DND-41 (cell line): Measurements from ENCODE around the gene RUNX3.

Experiments
- ATAC-seq: fragments of 200-7000 bp; cut with Tn5 transposase; 3 replicates; pipeline ENCODE4 v1.9.1; 2021; ENCODE audit warnings: low read depth; ENCODE audit not compliant: insufficient read depth
- DNase-seq: peaks from one replicate; pipeline ENCODE4 v3.0.0-alpha.2; 2020
- H2AFZ ChIP-seq: 2 replicates; pipeline ENCODE4 v1.6.0; 2012; ENCODE audit warnings: low read depth, low read length
- H3K27ac ChIP-seq: 2 replicates; pipeline ENCODE4 v1.5.1; 2012; ENCODE audit warnings: low read length, inconsistent platforms
- H3K27me3 ChIP-seq: fragments of 200-600 bp; sonication (generic); 2 replicates; pipeline ENCODE4 v1.6.0; 2012; ENCODE audit warnings: low read length, mild to moderate bottlenecking, inconsistent platforms; ENCODE audit not compliant: insufficient read depth, poor library complexity
- H3K36me3 ChIP-seq: 2 replicates; pipeline ENCODE4 v1.5.1; 2012; ENCODE audit warnings: low read length, inconsistent platforms; ENCODE audit not compliant: insufficient read depth
- H3K4me1 ChIP-seq: 2 replicates; pipeline ENCODE4 v1.5.1; 2012; ENCODE audit warnings: mild to moderate bottlenecking, low read length; ENCODE audit not compliant: insufficient read depth
- H3K4me2 ChIP-seq: 2 replicates; pipeline ENCODE4 v1.6.0; 2012; ENCODE audit warnings: mild to moderate bottlenecking, moderate library complexity, low read length, inconsistent platforms; ENCODE audit not compliant: insufficient read depth
- H3K4me3 ChIP-seq, 2 experiments: fragments of 200-600 bp in 1 of 2; shearing (Covaris generic) in 1 of 2; 2 replicates each; pipeline ENCODE4 v1.5.1; 2012 to 2016; ENCODE audit warnings: inconsistent platforms in 2 of 2, low read length in 2 of 2, mild to moderate bottlenecking in 2 of 2, low read depth in 1 of 2, moderate library complexity in 1 of 2
- H3K79me2 ChIP-seq: 2 replicates; pipeline ENCODE4 v1.6.0; 2012; ENCODE audit warnings: low read length, inconsistent platforms; ENCODE audit not compliant: insufficient read depth
- H3K9ac ChIP-seq: 2 replicates; pipeline ENCODE4 v1.6.0; 2012; ENCODE audit warnings: low read depth, mild to moderate bottlenecking, inconsistent platforms, low read length, moderate library complexity
- H3K9me3 ChIP-seq: 2 replicates; pipeline ENCODE4 v1.5.1; 2012; ENCODE audit warnings: low read length, moderate library complexity, mild to moderate bottlenecking, inconsistent platforms; ENCODE audit not compliant: insufficient read depth, severe bottlenecking
- H4K20me1 ChIP-seq: 2 replicates; pipeline ENCODE4 v1.6.0; 2012; ENCODE audit warnings: low read length; ENCODE audit not compliant: insufficient read depth
- EZH2 ChIP-seq: IDR thresholded peaks from 3 replicates; pipeline ENCODE4 v1.6.1; 2012; ENCODE audit warnings: borderline replicate concordance, low read depth, mild to moderate bottlenecking, moderate library complexity, low read length, inconsistent platforms; ENCODE audit not compliant: severe bottlenecking
- TF ChIP-seq, protein P1 (sequence below): IDR thresholded peaks from 2 replicates; pipeline ENCODE4 v1.5.1; 2012; ENCODE audit warnings: borderline replicate concordance, low read length, moderate library complexity, mild to moderate bottlenecking; ENCODE audit not compliant: poor library complexity, severe bottlenecking; ENCODE audit errors: extremely low read depth

RUNX3 gene

DNA sequence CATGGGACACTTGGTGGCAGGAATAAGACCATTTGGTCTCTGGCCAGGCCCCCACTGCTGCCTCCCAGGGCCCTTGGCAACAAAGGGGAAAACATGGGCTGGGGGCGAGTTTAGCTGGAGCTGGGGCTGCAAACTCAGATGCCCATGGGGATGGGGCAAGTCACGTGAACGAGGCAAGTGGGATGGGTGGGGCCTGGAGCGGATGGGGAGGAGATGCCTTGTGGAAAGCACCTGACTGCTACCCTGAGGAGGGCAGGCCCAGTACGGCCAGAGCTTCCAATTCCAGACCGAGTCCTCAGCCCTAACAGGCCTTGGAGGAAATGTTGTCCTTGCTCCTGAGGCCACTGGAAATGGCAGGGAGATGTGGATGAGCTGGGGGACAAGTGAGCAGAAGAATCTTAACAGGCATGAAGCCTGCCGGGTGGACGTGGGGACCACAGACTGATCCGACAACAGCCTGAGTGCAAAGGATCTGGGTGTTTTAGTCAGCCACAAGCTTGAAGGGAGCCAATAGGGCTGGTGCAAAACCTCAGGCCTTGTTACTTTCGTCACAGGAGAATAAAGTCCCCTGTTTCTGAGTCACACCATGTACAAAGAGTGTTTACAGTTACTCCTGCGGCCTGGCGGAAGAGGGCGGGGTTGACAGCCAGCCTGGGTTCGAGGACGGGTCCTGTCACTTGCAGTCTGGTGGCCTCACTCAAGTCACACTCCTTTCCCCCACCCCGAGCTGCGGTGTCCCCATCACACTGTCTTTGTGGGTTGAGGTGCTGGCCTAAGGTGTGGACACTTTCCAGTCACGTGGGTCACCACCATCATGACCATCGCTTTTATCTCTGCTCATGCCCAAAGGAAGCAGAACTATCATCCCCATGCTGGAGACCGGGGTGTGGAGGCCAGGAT, 19.1 kb downstream of the RUNX3 start:
- Histone ChIP-seq H2AFZ (no peak overlapping the region), H3K4me2 (no peak overlapping the region), H3K27me3 (no peaks in the 10 kb centered on the region), H3K9me3 (no peaks in the 10 kb centered on the region), H3K4me3 (no peak overlapping the region), H3K36me3 (peaks cover 22% of the 10 kb centered on the region), H3K9ac (no peak overlapping the region), H3K27ac (no peak overlapping the region), H3K79me2 (no peaks in the 10 kb centered on the region), H3K4me1 (no peaks in the 10 kb centered on the region), H4K20me1 (peaks cover 24% of the 10 kb centered on the region)
- no peak for DNase-seq
- TF ChIP-seq EZH2, result no peak
- TF ChIP-seq, protein P1, sequence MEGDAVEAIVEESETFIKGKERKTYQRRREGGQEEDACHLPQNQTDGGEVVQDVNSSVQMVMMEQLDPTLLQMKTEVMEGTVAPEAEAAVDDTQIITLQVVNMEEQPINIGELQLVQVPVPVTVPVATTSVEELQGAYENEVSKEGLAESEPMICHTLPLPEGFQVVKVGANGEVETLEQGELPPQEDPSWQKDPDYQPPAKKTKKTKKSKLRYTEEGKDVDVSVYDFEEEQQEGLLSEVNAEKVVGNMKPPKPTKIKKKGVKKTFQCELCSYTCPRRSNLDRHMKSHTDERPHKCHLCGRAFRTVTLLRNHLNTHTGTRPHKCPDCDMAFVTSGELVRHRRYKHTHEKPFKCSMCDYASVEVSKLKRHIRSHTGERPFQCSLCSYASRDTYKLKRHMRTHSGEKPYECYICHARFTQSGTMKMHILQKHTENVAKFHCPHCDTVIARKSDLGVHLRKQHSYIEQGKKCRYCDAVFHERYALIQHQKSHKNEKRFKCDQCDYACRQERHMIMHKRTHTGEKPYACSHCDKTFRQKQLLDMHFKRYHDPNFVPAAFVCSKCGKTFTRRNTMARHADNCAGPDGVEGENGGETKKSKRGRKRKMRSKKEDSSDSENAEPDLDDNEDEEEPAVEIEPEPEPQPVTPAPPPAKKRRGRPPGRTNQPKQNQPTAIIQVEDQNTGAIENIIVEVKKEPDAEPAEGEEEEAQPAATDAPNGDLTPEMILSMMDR, result no peak
- ATAC-seq, result no peak

DNA sequence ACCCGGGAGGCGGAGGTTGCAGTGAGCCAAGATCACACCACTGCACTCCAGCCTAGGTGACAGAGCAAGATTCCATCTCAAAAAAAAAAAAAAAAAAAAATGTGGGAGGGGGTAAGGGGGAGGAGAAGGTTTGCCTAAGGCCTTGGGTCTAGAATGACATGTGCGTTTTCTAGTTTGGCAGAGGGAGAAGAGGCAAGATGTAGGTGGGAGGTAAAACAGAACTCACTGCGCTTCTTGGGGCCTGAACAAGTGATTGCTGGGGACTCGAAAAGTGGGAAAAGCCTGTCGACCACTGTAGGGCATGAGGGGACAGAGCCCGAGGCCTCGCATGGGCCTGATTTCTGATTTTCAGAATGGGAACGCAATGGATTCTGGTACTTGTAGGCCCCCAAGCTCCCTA, 19.9 kb downstream of the RUNX3 start:
- Histone ChIP-seq H2AFZ (no peak overlapping the region), H3K27ac (no peak overlapping the region), H3K9me3 (no peaks in the 10 kb centered on the region), H3K4me3 (no peak overlapping the region), H4K20me1 (peaks cover 24% of the 10 kb centered on the region), H3K79me2 (no peaks in the 10 kb centered on the region), H3K9ac (no peak overlapping the region), H3K4me2 (no peak overlapping the region), H3K36me3 (peaks cover 22% of the 10 kb centered on the region), H3K27me3 (no peaks in the 10 kb centered on the region), H3K4me1 (no peaks in the 10 kb centered on the region)
- DNase-seq (no peak), ATAC-seq (no peak)
- TF ChIP-seq EZH2, result no peak
- TF ChIP-seq, protein P1, result no peak

DNA sequence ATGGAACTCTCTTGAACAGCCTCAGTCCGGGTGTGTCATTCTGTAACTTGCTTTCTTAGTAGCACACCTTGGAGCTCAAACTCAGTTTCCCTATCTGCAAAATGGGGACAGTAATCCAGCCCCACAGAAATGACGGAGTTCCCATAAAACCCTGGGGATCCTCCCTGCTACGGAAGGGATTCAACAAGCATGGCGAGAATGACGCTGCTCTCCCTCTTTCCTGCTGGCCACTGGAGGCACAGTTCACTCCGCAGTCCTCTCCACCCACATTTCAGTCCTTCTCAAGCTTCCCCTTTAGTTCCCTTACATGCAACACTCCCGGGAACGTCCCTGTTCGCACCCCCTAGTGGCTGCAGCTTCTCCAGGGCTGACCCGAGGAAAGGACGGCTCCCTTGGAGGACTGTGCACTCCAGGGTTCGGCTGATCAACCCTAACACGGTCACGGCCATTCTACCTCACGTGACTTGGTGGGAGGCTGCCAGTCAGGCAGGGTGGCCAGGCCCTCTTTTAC, 20.6 kb downstream of the RUNX3 start:
- Histone ChIP-seq H3K9me3 (no peaks in the 10 kb centered on the region), H3K27ac (no peak overlapping the region), H4K20me1 (peaks cover 24% of the 10 kb centered on the region), H3K79me2 (no peaks in the 10 kb centered on the region), H3K27me3 (no peaks in the 10 kb centered on the region), H3K4me2 (no peak overlapping the region), H2AFZ (no peak overlapping the region), H3K9ac (no peak overlapping the region), H3K4me3 (no peak overlapping the region), H3K36me3 (peaks cover 22% of the 10 kb centered on the region), H3K4me1 (no peaks in the 10 kb centered on the region)
- DNase-seq (no peak), ATAC-seq (no peak)
- TF ChIP-seq, protein P1, result peak; percentile 23
- no peak for TF ChIP-seq EZH2
